Measurements from ENCODE around the gene PFAS. TPM values are rescaled to one million over a fixed set of nuclear protein-coding genes. Genes with fewer than 3 reads are reported as not detected.

Gene PFAS
- polyA plus RNA-seq, 12 donors, result 19.8 to 62.4 (median 24.6) TPM; not detected in 1

DNA sequence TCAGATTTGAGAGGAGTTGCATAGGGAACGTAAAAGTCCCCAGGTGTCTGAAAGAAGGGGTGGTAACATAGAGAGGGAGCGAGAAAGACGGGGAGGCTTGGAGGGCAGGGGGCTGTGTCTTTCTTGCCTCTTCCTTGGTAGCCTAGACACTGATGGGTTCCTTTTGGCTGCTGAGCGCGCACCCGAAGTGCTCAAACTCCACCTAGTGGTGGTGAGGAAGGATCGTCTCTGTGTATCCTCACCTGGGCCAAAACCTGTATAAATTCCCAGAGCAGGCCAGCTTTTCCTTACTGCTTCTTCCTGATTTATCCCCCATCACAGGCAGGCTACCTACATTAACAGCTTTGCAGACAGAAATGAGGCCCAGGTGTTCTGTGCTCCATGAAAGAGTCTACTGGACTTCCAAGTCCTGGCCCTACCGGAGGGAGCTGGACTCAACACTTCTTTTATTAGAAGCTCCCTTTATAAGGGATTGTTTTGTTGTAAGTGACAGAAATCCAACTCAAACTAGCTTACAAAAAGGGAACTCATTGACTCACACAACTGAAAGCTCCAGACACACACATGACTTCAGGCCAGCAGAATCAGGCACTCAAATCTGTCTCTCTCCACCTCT is 51.6 kb downstream of the PFAS start:
- peak; percentile 63 for DNase-seq

GRCh38 chr17:8310601-8311123 is 61.6 kb downstream of the PFAS start:
- no peak for DNase-seq

- DNase-seq, result no peak
These were observed 62.2 kb downstream of the PFAS start for GRCh38 chr17:8311131-8311790.

DNA sequence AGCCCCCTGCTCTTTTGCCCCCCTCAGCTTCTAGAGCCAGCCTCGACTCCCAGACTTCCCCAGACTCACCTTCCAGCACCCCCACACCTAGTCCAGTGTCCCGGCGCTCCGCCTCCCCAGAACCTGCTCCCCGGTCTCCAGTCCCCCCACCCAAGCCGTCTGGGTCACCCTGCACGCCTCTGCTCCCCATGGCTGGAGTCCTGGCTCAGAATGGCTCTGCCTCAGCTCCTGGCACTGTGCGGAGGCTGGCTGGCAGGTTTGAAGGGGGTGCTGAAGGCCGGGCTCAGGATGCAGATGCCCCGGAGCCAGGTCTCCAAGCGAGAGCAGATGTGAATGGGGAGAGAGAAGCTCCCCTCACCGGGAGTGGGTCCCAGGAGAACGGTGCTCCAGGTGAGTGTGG is 63.2 kb downstream of the PFAS start:
- DNase-seq, result no peak

DNA sequence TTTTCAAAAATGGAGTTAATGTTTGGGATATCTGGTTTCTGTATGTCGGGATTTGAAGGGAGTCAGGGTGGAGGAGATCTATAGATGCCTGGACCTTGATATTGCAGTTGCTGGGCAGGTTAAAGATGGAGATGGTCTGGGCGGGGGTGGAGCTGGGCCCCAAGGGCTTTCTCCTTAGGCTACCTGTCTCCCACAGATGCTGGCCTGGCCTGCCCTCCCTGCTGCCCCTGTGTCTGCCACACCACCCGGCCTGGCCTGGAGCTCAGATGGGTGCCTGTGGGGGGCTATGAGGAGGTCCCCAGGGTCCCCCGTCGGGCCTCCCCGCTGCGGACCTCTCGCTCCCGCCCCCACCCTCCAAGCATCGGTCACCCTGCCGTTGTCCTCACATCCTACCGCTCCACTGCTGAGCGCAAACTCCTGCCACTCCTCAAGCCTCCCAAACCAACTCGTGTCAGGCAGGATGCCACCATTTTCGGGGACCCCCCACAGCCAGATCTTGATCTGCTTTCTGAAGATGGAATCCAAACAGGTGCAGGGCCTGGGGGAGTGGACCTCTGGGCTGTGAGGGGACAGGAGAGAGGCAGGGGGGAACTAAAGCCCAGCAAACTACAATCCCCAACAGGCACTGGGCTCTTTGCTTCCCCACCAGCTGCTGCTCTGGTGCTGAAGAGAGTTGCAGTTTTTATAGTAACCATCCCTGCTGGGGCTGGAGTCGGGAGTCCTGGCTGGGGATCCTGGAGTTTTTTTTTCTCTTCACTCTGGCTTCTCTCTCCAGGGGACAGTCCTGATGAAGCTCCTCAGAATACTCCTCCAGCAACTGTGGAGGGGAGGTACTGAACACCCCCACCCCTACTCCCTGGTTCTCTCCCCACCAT is 63.9 kb downstream of the PFAS start:
- DNase-seq, result no peak

DNA sequence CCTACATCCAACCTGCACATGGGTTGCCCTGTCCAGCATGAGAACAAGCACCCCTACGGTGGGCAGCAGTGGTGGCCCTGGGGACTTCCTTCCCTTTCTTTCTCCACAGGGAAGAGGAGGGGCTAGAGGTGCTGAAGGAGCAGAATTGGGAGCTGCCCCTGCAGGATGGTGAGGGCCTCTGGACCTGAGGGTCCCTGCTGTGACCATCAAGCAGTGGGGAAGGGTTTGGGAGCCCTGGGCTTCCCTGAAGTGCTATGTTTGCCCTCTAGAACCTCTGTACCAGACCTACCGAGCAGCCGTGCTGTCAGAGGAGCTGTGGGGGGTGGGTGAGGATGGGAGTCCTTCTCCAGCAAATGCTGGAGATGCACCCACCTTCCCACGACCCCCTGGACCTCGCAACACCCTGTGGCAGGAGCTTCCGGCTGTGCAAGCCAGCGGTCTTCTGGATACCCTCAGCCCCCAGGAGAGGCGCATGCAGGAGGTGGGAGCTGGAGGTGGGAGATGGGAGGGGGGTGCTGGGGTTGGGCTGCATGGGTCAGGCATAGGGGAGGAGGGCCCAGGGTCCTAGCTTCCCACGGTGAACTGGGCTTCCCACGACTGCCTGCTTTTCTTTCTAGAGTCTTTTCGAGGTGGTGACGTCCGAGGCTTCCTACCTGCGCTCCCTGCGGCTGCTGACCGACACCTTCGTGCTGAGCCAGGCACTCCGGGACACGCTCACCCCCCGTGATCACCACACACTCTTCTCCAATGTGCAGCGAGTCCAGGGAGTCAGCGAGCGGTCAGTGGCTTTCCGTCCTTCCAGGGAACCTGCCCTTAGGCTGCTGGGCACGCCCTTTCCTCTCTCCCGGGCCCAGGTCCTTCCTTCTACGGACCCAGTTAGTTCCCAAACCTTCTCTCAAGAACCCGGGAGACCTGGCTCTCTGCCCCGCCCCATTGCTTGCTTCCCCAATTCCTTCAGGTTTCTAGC is 66.0 kb downstream of the PFAS start:
- no peak for DNase-seq

DNA sequence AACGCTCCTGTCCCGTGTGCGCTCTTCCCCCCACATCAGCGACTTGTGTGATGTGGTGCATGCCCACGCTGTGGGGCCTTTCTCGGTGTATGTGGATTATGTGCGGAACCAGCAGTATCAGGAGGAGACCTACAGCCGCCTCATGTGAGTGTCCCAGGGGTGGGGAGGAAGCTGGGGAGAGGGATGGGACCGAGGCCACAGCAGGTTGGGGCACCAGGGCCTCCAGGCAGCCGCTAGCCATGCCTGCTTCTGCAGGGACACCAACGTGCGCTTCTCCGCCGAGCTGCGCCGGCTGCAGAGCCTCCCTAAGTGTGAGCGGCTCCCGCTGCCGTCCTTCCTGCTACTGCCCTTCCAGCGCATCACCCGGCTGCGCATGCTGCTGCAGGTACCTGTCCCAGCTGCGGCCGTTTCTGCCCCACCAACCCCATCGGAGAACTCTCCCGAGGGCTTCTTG is 66.7 kb downstream of the PFAS start:
- DNase-seq, result no peak

DNA sequence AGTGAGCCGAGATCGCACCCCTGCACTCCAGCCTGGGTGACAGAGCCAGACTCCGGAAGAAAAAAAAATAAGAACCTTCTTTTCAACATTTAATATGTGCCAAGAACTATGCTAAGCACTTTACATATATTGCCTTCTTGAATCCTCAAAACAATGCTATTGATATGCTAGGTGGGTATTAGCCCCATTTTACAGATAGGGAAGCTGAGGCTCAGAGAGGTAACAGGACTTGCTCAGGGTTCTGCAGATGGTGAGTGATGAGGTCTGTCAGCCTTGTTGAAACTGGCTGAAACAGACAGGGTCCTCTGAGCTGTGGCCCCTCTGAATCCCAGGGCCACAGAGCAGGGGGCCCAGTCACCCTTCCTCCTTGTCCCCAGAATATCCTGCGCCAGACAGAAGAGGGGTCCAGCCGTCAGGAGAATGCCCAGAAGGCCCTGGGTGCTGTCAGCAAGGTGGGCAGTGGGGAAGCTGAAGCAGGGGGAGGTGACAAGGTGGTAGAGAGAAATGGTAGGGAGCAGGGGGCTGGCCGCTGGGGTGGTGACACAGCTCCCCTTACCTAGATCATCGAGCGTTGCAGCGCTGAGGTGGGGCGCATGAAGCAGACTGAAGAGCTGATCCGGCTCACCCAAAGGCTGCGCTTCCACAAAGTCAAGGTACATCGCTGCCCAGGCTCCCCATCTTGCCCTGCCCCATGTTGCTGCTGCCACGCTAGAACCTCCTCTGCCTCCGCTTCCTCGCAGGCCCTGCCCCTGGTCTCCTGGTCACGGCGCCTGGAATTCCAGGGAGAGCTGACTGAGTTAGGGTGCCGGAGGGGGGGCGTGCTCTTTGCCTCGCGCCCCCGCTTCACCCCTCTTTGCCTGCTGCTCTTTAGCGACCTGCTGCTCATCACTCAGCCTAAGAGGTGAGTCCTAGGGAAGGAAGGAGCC is 69.2 kb downstream of the PFAS start:
- no peak for DNase-seq

Other genes with a start within 250 kb of the PFAS start
- under 1 TPM in 3 of 12 donors, not detected in 9; 0.04 to 0.15 (median 0.05) TPM for gene GUCY2D, start 246.7 kb upstream of the PFAS start, polyA plus RNA-seq (ENCODE audit: insufficient read length in 12 of 12)
- gene ALOX15B, start 210.2 kb upstream of the PFAS start, polyA plus RNA-seq (ENCODE audit: insufficient read length in 12 of 12), result 1 to 10 TPM in 1 of 12 donors, under 1 TPM in 9, not detected in 2; 0.18 to 1.2 (median 0.28) TPM
- gene ALOX12B, start 161.6 kb upstream of the PFAS start, polyA plus RNA-seq (ENCODE audit: insufficient read length in 12 of 12), result under 1 TPM in 3 of 12 donors, not detected in 9; 0.09 to 0.66 (median 0.49) TPM
- under 1 TPM in 3 of 12 donors, not detected in 9; 0.08 to 0.37 (median 0.22) TPM for gene ALOXE3, start 130.8 kb upstream of the PFAS start, polyA plus RNA-seq (ENCODE audit: insufficient read length in 12 of 12)
- gene HES7, start 125.2 kb upstream of the PFAS start, polyA plus RNA-seq (ENCODE audit: insufficient read length in 12 of 12), result under 1 TPM in 3 of 12 donors, not detected in 9; 0.12 to 0.29 (median 0.14) TPM
- 100 to 1,000 TPM in 1 of 12 donors, 10 to 100 TPM in 10, not detected in 1; 27.4 to 159 (median 47.2) TPM for gene PER1, start 96.9 kb upstream of the PFAS start, polyA plus RNA-seq (ENCODE audit: insufficient read length in 12 of 12)
- 1,000 to 10,000 TPM in 1 of 12 donors, 100 to 1,000 TPM in 1, 10 to 100 TPM in 10; 53.7 to 1,226 (median 62.8) TPM for gene VAMP2, start 86.3 kb upstream of the PFAS start, polyA plus RNA-seq (ENCODE audit: insufficient read length in 12 of 12)
- 10 to 100 TPM in 1 of 12 donors, 1 to 10 TPM in 10, not detected in 1; 4.5 to 13.7 (median 6.8) TPM for gene TMEM107, start 72.9 kb upstream of the PFAS start, polyA plus RNA-seq (ENCODE audit: insufficient read length in 12 of 12)
- 1 to 10 TPM in 10 of 12 donors, not detected in 2; 2.3 to 5.7 (median 3.3) TPM for gene BORCS6, start 59.1 kb upstream of the PFAS start, polyA plus RNA-seq (ENCODE audit: insufficient read length in 12 of 12)
- gene AURKB, start 38.7 kb upstream of the PFAS start, polyA plus RNA-seq (ENCODE audit: insufficient read length in 12 of 12), result 10 to 100 TPM in 10 of 12 donors, 1 to 10 TPM in 1, not detected in 1; 9.4 to 31.8 (median 17.7) TPM
- gene CTC1, start 1.2 kb upstream of the PFAS start, polyA plus RNA-seq (ENCODE audit: insufficient read length in 12 of 12), result 10 to 100 TPM in 7 of 12 donors, 1 to 10 TPM in 4, not detected in 1; 8.9 to 29.2 (median 10.7) TPM
- gene RANGRF, start 39.4 kb downstream of the PFAS start, polyA plus RNA-seq (ENCODE audit: insufficient read length in 12 of 12), result 10 to 100 TPM in 11 of 12 donors, not detected in 1; 16.6 to 37.8 (median 21.3) TPM
- gene SLC25A35, start 46.1 kb downstream of the PFAS start, polyA plus RNA-seq (ENCODE audit: insufficient read length in 12 of 12), result 1 to 10 TPM in 10 of 12 donors, not detected in 2; 1.2 to 3.7 (median 1.8) TPM
- gene ARHGEF15, start 61.0 kb downstream of the PFAS start, polyA plus RNA-seq (ENCODE audit: insufficient read length in 12 of 12), result 100 to 1,000 TPM in 1 of 12 donors, 10 to 100 TPM in 10, not detected in 1; 10.8 to 108 (median 13.8) TPM
- not detected for gene ODF4, start 90.6 kb downstream of the PFAS start, polyA plus RNA-seq (ENCODE audit: insufficient read length in 12 of 12)
- 1,000 to 10,000 TPM in 11 of 12 donors, not detected in 1; 2,886 to 4,488 (median 3,596) TPM for gene RPL26, start 133.9 kb downstream of the PFAS start, polyA plus RNA-seq (ENCODE audit: insufficient read length in 12 of 12)
- gene RNF222, start 148.5 kb downstream of the PFAS start, polyA plus RNA-seq (ENCODE audit: insufficient read length in 12 of 12), result under 1 TPM in 6 of 12 donors, not detected in 6; 0.08 to 0.51 (median 0.13) TPM
- gene NDEL1, start 186.6 kb downstream of the PFAS start, polyA plus RNA-seq (ENCODE audit: insufficient read length in 12 of 12), result 10 to 100 TPM in 11 of 12 donors, not detected in 1; 38.3 to 97.3 (median 58.0) TPM

Data from muscle of arm (tissue), 12 donors.